Left lung (tissue), 10 donors: ENCODE data around the gene CACNA2D3. TPM values are rescaled to one million over a fixed set of nuclear protein-coding genes. Genes with fewer than 3 reads are reported as not detected.

ENCODE experiments used
- ATAC-seq: fragments of 200-7000 bp; cut with Tn5 transposase; one replicate; pipeline ENCODE4 v1.9.1; 2020; ENCODE audit warnings: moderate library complexity
- DNase-seq, 4 donors: peaks; one replicate each; pipeline ENCODE4 v3.0.0-alpha.2; 2013 to 2020
- H3K27ac ChIP-seq, 2 donors: fragments of 200-600 bp; sonication (generic) in 1 of 2; one replicate each; pipeline versions ENCODE4 v1.5.0 to v1.8.0; 2020 to 2021
- H3K27me3 ChIP-seq, 2 donors: fragments of 200-600 bp; sonication (generic) in 1 of 2; one replicate each; pipeline versions ENCODE4 v1.5.0 to v1.8.0; 2020 to 2021
- H3K36me3 ChIP-seq, 2 donors: fragments of 200-600 bp; sonication (generic) in 1 of 2; one replicate each; pipeline versions ENCODE4 v1.5.0 to v1.8.0; 2020 to 2021
- H3K4me1 ChIP-seq, 2 donors: fragments of 200-600 bp; one replicate each; pipeline ENCODE4 v1.8.0; 2021
- H3K4me3 ChIP-seq, 2 donors: fragments of 200-600 bp; sonication (generic) in 1 of 2; one replicate each; pipeline versions ENCODE4 v1.5.0 to v1.8.0; 2020 to 2021; ENCODE audit warnings: mild to moderate bottlenecking in 1 of 2
- H3K9me3 ChIP-seq, 2 donors: fragments of 200-600 bp; sonication (generic) in 1 of 2; one replicate each; pipeline versions ENCODE4 v1.5.0 to v1.8.0; 2020 to 2021
- intact Hi-C, 2 donors: fragments of 100-400 bp; cut with DNase I; formaldehyde crosslinking; loops; one replicate each; pipeline versions ENCODE4 v1.11.2 to v1.14.2; 2022
- polyA plus RNA-seq, 6 donors: library from polyadenylated mRNA; unstranded; fragments of 120-200 nt; gene quantifications; one replicate each; pipeline ENCODE4 v1.2.1, GENCODE V29; 2013; ENCODE audit not compliant: insufficient read length in 6 of 6
- total RNA-seq, 2 donors: library from RNA; stranded (reverse); fragmentation: NEBNext Ultra II Directional; extraction: Animal tissue kit (Norgen Biotek cat#: 25700); gene quantifications; one replicate each; pipeline ENCODE4 v1.2.1, GENCODE V29; 2021
- TF ChIP-seq, protein P1 (sequence below), 2 donors: fragments of 200-600 bp; sonication (generic) in 1 of 2; IDR thresholded peaks; one replicate each; pipeline versions ENCODE4 v1.5.0 to v1.8.0; 2021; ENCODE audit warnings: antibody characterized with exemption in 2 of 2
- donor health status: DM: no; HTN: yes; CAD: no.
- donor health status: DM: no; HTN: no; CAD: no.

CACNA2D3 gene
- total and polyA plus RNA-seq, 8 donors = 1.1 to 2.7 (median 1.5) TPM

DNA sequence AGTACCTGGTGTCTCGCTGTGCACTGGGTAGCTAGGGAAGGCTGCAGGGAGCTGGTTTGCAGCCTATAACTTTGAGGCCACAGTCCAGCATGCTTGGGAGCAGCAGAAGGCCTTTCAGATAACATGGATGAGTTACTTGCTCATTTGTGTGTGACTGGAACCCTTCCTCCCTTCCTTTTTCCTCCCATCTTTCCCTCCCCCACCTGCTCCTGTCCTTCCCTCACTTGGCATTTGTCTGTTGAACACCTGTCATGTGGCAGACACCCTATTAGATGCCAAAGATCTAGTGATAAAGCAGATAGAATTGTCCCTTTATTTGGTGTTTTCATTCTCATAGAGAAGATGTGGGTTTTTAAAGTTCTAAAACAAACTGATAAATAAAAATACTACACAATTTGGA lies 733.9 kb downstream of the CACNA2D3 start:
- ATAC-seq = no peak
- intact Hi-C loops = no loop called here
- Histone ChIP-seq H3K36me3 (no peaks in the 10 kb centered on the region), H3K27ac (no peak overlapping the region), H3K4me3 (no peak overlapping the region), H3K27me3 (no peaks in the 10 kb centered on the region), H3K9me3 (no peaks in the 10 kb centered on the region), H3K4me1 (no peaks in the 10 kb centered on the region)
- no peak for DNase-seq
- TF ChIP-seq, protein P1, sequence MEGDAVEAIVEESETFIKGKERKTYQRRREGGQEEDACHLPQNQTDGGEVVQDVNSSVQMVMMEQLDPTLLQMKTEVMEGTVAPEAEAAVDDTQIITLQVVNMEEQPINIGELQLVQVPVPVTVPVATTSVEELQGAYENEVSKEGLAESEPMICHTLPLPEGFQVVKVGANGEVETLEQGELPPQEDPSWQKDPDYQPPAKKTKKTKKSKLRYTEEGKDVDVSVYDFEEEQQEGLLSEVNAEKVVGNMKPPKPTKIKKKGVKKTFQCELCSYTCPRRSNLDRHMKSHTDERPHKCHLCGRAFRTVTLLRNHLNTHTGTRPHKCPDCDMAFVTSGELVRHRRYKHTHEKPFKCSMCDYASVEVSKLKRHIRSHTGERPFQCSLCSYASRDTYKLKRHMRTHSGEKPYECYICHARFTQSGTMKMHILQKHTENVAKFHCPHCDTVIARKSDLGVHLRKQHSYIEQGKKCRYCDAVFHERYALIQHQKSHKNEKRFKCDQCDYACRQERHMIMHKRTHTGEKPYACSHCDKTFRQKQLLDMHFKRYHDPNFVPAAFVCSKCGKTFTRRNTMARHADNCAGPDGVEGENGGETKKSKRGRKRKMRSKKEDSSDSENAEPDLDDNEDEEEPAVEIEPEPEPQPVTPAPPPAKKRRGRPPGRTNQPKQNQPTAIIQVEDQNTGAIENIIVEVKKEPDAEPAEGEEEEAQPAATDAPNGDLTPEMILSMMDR (IDR thresholded peaks at IDR 0.05) = no peak

DNA sequence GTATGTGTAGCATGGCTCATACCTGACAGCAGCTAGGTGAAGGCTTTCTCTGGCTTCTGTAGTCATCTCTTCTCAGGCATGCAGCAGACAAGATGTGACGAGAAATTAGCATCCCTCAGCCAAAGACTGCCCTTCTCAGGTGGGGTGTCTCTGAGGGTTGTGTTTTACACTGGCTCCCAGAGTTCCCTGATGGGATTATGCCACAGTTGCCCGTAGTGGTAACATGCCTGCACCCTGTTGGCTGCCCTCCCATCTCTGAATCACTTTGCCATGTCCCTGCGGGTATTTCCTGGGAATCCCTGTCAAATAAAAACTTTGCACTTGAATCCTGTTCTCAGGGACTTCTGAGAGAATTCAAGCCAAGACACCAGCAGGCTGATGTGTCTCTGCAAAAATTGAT lies 735.0 kb downstream of the CACNA2D3 start:
- Histone ChIP-seq H3K9me3 (no peaks in the 10 kb centered on the region), H3K27me3 (no peaks in the 10 kb centered on the region), H3K27ac (no peak overlapping the region), H3K36me3 (no peaks in the 10 kb centered on the region), H3K4me3 (no peak overlapping the region), H3K4me1 (no peaks in the 10 kb centered on the region)
- no peak for DNase-seq
- TF ChIP-seq, protein P1 (IDR thresholded peaks at IDR 0.05) = no peak
- no peak for ATAC-seq
- intact Hi-C loops = no loop called here

DNA sequence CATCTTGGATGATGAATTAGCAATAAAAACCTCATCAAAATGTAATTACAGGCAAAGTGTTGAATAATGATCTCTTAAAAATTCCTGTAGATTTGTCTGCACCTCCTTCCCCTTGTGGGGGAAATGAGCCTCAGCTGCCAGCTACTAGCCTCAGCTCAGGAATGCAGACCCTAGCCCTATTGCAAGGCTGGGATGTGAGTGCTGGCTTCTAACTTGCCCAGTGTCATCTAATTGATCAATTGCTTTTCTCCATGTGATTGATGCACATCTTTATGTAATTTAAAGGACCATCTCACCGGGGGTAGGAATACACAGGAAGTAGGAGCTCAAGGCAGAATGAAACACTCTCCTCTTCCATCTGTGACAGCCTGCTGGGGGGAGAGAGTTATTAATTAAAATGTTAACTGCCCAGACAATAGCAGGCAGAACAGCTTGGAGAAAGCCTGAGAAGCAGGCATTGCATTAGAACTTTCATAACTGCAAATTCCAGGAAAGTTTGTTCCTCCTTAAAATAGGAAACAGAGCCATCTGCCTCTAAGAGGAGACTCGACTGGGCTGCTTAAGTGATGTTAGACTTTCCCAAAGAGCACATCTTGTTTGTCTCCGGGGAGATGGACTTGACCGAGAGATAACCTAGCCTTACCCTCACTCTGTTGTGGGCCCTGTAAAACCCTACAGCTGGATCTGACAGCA lies 735.9 kb downstream of the CACNA2D3 start:
- H3K9me3 ChIP-seq = no peaks in the 10 kb centered on the region
- TF ChIP-seq, protein P1 (IDR thresholded peaks at IDR 0.05) = no peak
- ATAC-seq (no peak), DNase-seq (no peak)
- intact Hi-C loops = no loop called here
- no peak overlapping the region for H3K27ac ChIP-seq
- no peak overlapping the region for H3K4me3 ChIP-seq
- no peaks in the 10 kb centered on the region for H3K27me3 ChIP-seq
- H3K4me1 ChIP-seq = no peaks in the 10 kb centered on the region
- no peaks in the 10 kb centered on the region for H3K36me3 ChIP-seq

DNA sequence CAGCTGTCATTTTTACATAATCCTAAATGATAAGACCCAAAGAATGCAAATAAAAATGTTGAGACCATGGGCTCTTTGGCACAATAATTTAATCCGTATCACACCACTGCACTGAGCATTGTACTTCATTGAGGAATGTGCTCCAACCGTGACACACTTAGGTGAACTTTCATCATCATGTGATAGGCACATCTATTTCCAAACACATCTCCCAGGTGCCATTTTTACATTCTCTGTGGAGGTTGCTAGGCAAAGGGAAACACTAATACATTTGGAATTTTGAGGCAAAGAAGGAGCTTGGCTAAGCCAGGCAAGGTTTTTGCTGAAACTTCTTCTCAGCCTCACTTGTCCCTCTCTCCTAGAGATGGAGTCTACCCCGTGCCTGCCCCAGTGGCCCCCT lies 736.8 kb downstream of the CACNA2D3 start:
- no peaks in the 10 kb centered on the region for H3K36me3 ChIP-seq
- H3K4me3 ChIP-seq = no peak overlapping the region
- ATAC-seq (no peak), DNase-seq (no peak)
- intact Hi-C loops = no loop called here
- H3K9me3 ChIP-seq = no peaks in the 10 kb centered on the region
- TF ChIP-seq, protein P1 (IDR thresholded peaks at IDR 0.05) = no peak
- no peaks in the 10 kb centered on the region for H3K4me1 ChIP-seq
- no peak overlapping the region for H3K27ac ChIP-seq
- no peaks in the 10 kb centered on the region for H3K27me3 ChIP-seq

DNA sequence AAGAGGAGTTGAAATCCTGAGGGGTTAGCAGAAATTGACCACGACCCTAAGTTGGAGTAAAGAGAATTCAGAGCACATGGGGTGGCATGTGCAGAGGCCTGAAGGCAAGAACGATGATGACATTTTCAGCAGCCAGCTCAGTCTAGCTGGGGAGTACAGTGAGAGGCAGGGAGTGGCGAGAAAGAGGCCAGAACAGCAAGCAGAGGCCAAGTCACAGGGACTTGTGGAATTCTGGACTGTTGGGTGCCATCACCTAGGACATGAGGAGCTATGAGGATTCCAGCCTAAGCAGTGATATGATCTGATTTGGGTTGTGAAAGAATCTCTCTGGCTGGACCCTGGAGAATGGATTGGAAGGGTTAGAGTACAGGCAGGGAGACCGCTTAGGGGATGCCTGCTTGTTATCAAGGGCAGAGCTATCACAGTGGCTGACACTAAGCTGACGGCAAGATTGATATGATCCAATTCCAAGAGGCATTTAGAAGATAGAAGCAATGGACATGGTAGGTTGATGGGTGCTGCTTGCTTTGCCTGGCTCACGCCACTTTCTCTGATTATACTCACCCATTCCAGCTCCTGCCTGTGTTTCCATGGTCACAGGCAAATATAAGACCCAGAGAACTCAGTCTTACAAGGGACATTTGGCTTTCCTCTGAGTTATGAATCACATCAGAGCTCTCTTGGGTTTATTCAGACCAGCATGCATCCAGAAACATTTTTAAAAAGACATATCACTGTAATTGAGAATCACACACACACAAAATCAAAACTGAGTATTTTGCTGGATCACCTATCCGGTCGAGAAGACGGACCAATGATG lies 739.1 kb downstream of the CACNA2D3 start:
- Histone ChIP-seq H3K4me3 (no peak overlapping the region), H3K27me3 (no peaks in the 10 kb centered on the region), H3K9me3 (no peaks in the 10 kb centered on the region), H3K4me1 (no peaks in the 10 kb centered on the region), H3K27ac (no peak overlapping the region), H3K36me3 (no peaks in the 10 kb centered on the region)
- TF ChIP-seq, protein P1 (IDR thresholded peaks at IDR 0.05) = no peak
- DNase-seq (no peak), ATAC-seq (no peak)
- intact Hi-C loops = no loop called here
